GM23338 (cell line): Measurements from ENCODE around the gene RTN4RL2.

ENCODE experiments used
- CREB1 ChIP-seq: fragments of 250-450 bp; sonication (Bioruptor Pico); IDR thresholded peaks from 2 replicates; pipeline ENCODE4 v1.5.0; 2020; ENCODE audit warnings: low read depth, mild to moderate bottlenecking, moderate library complexity
- EZH2 ChIP-seq: fragments of 200-600 bp; sonication (generic); IDR thresholded peaks from one replicate; pipeline ENCODE4 v1.8.0; 2017; ENCODE audit warnings: antibody characterized with exemption, mild to moderate bottlenecking, low read depth; ENCODE audit not compliant: unreplicated experiment
- EZH2phosphoT487 ChIP-seq: fragments of 200-600 bp; sonication (generic); IDR thresholded peaks from one replicate; pipeline ENCODE4 v1.8.1; 2018; ENCODE audit warnings: antibody characterized with exemption; ENCODE audit not compliant: unreplicated experiment
- JUNB ChIP-seq: IDR thresholded peaks from one replicate; pipeline ENCODE4 v1.6.1; 2016; ENCODE audit warnings: antibody characterized with exemption; ENCODE audit not compliant: unreplicated experiment
- NANOG ChIP-seq: IDR thresholded peaks from 2 replicates; pipeline ENCODE4 v1.6.1; 2016; ENCODE audit warnings: antibody characterized with exemption, borderline replicate concordance
- POLR2AphosphoS5 ChIP-seq: IDR thresholded peaks from 2 replicates; pipeline ENCODE4 v1.6.1; 2016; ENCODE audit warnings: antibody characterized with exemption, low read depth
- STAT1 ChIP-seq: IDR thresholded peaks from one replicate; pipeline ENCODE4 v1.6.1; 2016; ENCODE audit warnings: antibody characterized with exemption; ENCODE audit not compliant: unreplicated experiment
- TF ChIP-seq, protein P1 (sequence below), 2 experiments: fragments of 200-600 bp in 1 of 2; sonication (generic) in 1 of 2; conservative IDR thresholded peaks; 2 replicates each; pipeline versions ENCODE4 v1.5.1 to v1.6.1; 2016 to 2017; ENCODE audit warnings: antibody characterized with exemption in 2 of 2, low read depth in 2 of 2, mild to moderate bottlenecking in 2 of 2, moderate library complexity in 1 of 2
- TF ChIP-seq, protein P2 (sequence below): IDR thresholded peaks from one replicate; pipeline ENCODE4 v1.6.1; 2018; ENCODE audit warnings: antibody characterized with exemption; ENCODE audit not compliant: unreplicated experiment
- TF ChIP-seq, protein P3 (sequence below): IDR thresholded peaks from 2 replicates; pipeline ENCODE4 v1.6.1; 2016; ENCODE audit warnings: antibody characterized with exemption

DNA sequence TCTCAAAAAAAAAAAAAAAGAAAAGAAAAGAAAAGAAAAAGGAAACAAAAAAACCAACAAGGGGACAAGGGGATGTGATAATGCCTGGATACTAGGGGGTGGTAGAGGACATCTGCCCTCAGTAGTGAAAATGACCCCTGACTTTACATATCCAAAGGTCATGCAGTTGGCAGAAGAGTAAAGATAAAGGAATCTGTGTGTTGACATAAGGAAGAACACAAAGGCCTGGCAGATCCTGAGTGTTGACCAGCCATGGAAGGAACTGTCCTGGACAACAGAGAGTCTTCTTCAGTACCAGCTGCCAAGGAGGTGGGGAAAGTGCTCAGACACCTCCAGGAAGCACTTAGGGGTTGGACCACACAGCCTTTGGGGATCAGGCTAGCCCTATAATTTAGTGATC lies 42.5 kb downstream of the RTN4RL2 start:
- TF ChIP-seq STAT1, result no peak
- TF ChIP-seq, protein P1, sequence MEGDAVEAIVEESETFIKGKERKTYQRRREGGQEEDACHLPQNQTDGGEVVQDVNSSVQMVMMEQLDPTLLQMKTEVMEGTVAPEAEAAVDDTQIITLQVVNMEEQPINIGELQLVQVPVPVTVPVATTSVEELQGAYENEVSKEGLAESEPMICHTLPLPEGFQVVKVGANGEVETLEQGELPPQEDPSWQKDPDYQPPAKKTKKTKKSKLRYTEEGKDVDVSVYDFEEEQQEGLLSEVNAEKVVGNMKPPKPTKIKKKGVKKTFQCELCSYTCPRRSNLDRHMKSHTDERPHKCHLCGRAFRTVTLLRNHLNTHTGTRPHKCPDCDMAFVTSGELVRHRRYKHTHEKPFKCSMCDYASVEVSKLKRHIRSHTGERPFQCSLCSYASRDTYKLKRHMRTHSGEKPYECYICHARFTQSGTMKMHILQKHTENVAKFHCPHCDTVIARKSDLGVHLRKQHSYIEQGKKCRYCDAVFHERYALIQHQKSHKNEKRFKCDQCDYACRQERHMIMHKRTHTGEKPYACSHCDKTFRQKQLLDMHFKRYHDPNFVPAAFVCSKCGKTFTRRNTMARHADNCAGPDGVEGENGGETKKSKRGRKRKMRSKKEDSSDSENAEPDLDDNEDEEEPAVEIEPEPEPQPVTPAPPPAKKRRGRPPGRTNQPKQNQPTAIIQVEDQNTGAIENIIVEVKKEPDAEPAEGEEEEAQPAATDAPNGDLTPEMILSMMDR (conservative IDR thresholded peaks at IDR 0.05; ENCODE audit: low read depth in 2 of 2), result no peak
- TF ChIP-seq POLR2AphosphoS5, result no peak
- TF ChIP-seq CREB1, result no peak
- no peak for TF ChIP-seq EZH2
- TF ChIP-seq JUNB, result no peak
- TF ChIP-seq, protein P2, sequence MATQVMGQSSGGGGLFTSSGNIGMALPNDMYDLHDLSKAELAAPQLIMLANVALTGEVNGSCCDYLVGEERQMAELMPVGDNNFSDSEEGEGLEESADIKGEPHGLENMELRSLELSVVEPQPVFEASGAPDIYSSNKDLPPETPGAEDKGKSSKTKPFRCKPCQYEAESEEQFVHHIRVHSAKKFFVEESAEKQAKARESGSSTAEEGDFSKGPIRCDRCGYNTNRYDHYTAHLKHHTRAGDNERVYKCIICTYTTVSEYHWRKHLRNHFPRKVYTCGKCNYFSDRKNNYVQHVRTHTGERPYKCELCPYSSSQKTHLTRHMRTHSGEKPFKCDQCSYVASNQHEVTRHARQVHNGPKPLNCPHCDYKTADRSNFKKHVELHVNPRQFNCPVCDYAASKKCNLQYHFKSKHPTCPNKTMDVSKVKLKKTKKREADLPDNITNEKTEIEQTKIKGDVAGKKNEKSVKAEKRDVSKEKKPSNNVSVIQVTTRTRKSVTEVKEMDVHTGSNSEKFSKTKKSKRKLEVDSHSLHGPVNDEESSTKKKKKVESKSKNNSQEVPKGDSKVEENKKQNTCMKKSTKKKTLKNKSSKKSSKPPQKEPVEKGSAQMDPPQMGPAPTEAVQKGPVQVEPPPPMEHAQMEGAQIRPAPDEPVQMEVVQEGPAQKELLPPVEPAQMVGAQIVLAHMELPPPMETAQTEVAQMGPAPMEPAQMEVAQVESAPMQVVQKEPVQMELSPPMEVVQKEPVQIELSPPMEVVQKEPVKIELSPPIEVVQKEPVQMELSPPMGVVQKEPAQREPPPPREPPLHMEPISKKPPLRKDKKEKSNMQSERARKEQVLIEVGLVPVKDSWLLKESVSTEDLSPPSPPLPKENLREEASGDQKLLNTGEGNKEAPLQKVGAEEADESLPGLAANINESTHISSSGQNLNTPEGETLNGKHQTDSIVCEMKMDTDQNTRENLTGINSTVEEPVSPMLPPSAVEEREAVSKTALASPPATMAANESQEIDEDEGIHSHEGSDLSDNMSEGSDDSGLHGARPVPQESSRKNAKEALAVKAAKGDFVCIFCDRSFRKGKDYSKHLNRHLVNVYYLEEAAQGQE, result no peak
- no peak for TF ChIP-seq EZH2phosphoT487
- TF ChIP-seq NANOG, result no peak
- TF ChIP-seq, protein P3, sequence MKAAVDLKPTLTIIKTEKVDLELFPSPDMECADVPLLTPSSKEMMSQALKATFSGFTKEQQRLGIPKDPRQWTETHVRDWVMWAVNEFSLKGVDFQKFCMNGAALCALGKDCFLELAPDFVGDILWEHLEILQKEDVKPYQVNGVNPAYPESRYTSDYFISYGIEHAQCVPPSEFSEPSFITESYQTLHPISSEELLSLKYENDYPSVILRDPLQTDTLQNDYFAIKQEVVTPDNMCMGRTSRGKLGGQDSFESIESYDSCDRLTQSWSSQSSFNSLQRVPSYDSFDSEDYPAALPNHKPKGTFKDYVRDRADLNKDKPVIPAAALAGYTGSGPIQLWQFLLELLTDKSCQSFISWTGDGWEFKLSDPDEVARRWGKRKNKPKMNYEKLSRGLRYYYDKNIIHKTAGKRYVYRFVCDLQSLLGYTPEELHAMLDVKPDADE, result no peak
